Right lobe of liver (tissue), 6 donors: Measurements from ENCODE around the gene PIP5K1B. TPM values are rescaled to one million over a fixed set of nuclear protein-coding genes. Genes with fewer than 3 reads are reported as not detected.

ENCODE experiments used
- ATAC-seq, 4 donors: fragments of 200-7000 bp; cut with Tn5 transposase; one replicate each; pipeline ENCODE4 v1.9.1; 2020; ENCODE audit warnings: mild to moderate bottlenecking in 4 of 4, moderate library complexity in 4 of 4
- DNase-seq, 3 donors: peaks; one replicate each; pipeline ENCODE4 v3.0.0-alpha.2; 2020
- H3K27ac ChIP-seq, 3 donors: fragments of 200-600 bp; one replicate each; pipeline ENCODE4 v1.8.0; 2022
- H3K27me3 ChIP-seq, 2 donors: fragments of 200-600 bp; one replicate each; pipeline ENCODE4 v1.8.0; 2022
- H3K36me3 ChIP-seq, 4 donors: fragments of 200-600 bp; sonication (generic) in 1 of 4; one replicate each; pipeline versions ENCODE4 v1.5.1 to v1.8.0; 2017 to 2022; ENCODE audit warnings: control low read depth in 1 of 4
- H3K4me1 ChIP-seq, 4 donors: fragments of 200-600 bp; sonication (generic) in 1 of 4; one replicate each; pipeline versions ENCODE4 v1.5.1 to v1.8.0; 2017 to 2022; ENCODE audit warnings: control low read depth in 1 of 4
- H3K4me3 ChIP-seq, 3 donors: fragments of 200-600 bp; one replicate each; pipeline ENCODE4 v1.8.0; 2022
- H3K9me3 ChIP-seq, 4 donors: fragments of 200-600 bp; sonication (generic) in 1 of 4; one replicate each; pipeline versions ENCODE4 v1.5.1 to v1.8.0; 2017 to 2022; ENCODE audit warnings: control low read depth in 1 of 4
- CTCF ChIP-seq, 4 donors: fragments of 200-600 bp in 3 of 4; fragments of 450-650 bp in 1 of 4; IDR thresholded peaks; one replicate each; pipeline versions ENCODE4 v1.5.1 to v1.8.0; 2016 to 2022; ENCODE audit warnings: antibody characterized with exemption in 4 of 4, mild to moderate bottlenecking in 2 of 4
- POLR2A ChIP-seq: fragments of 450-650 bp; IDR thresholded peaks from one replicate; pipeline ENCODE4 v1.6.1; 2017; ENCODE audit warnings: antibody characterized with exemption, mild to moderate bottlenecking
- WGBS: methylation state at CpG from one replicate; pipeline ENCODE4 v1.1.6; 2018; ENCODE audit warnings: low coverage, low lambda C conversion rate; ENCODE audit not compliant: insufficient coverage; ENCODE audit errors: missing lambda C conversion rate; 5-methylcytosine and 5-hydroxymethylcytosine counted together
- intact Hi-C, 2 donors: fragments of 100-400 bp; cut with DNase I; formaldehyde crosslinking; loops; one replicate each; pipeline versions ENCODE4 v1.11.2 to v1.14.1; 2022
- total RNA-seq, 6 experiments: library from RNA; depleted of rRNA in 2 of 6; stranded (reverse); fragments of >200 nt in 2 of 6; fragmentation: NEBNext Ultra II Directional in 3 of 6; extraction: Animal tissue kit (Norgen Biotek cat#: 25700) in 3 of 6; gene quantifications; one replicate each; pipeline versions ENCODE4 v1.1.0 to v1.2.4, GENCODE V29; 2016 to 2023
- donor health status: DM: no; HTN: yes; CAD: no.
- donor health status: DM: no; HTN: no; CAD: no.
- donor health status: DM: no; HTN: no; CAD: no.
- donor health status: DM: no; HTN: yes; CAD: no.
- donor health status: DM: no; HTN: yes; CAD: no.

Gene PIP5K1B
- total RNA-seq, 6 experiments from 2014 or later: 0.27 to 0.71 TPM; not detected in 4

GRCh38 chr9:68932458-68932857 is 227.4 kb downstream of the PIP5K1B start:
- intact Hi-C loops: no loop called here
- WGBS: 56% methylated on average over 1 of the region's 1 CpG

GRCh38 chr9:68933434-68934328 is 228.6 kb downstream of the PIP5K1B start:
- Histone ChIP-seq H3K36me3 (no peaks in the 10 kb centered on the region), H3K9me3 (no peaks in the 10 kb centered on the region), H3K4me3 (no peak overlapping the region), H3K4me1 (no peaks in the 10 kb centered on the region), H3K27ac (no peak overlapping the region), H3K27me3 (no peaks in the 10 kb centered on the region)
- WGBS: 32% methylated on average over 4 of the region's 4 CpGs
- DNase-seq: no peak
- ATAC-seq: no peak
- TF ChIP-seq CTCF (IDR thresholded peaks at IDR 0.05): no peak
- no peak for TF ChIP-seq POLR2A
- intact Hi-C loops: no loop called here

More at GRCh38 chr9:68932458-68932857, 227.4 kb downstream of the PIP5K1B start:
- no peaks in the 10 kb centered on the region for H3K9me3 ChIP-seq
- no peak for ATAC-seq
- H3K4me3 ChIP-seq: no peak overlapping the region
- no peaks in the 10 kb centered on the region for H3K4me1 ChIP-seq
- DNase-seq: no peak
- no peak for TF ChIP-seq CTCF (IDR thresholded peaks at IDR 0.05)
- no peak for TF ChIP-seq POLR2A
- H3K27me3 ChIP-seq: no peaks in the 10 kb centered on the region
- H3K36me3 ChIP-seq: no peaks in the 10 kb centered on the region
- H3K27ac ChIP-seq: no peak overlapping the region

- no peak for TF ChIP-seq CTCF (IDR thresholded peaks at IDR 0.05)
- TF ChIP-seq POLR2A: no peak
- intact Hi-C loops: no loop called here
- 21% methylated on average over 1 of the region's 1 CpG for WGBS
- no peak for ATAC-seq
- no peaks in the 10 kb centered on the region for H3K27me3 ChIP-seq
- no peak overlapping the region for H3K4me3 ChIP-seq
- H3K27ac ChIP-seq: no peak overlapping the region
- no peaks in the 10 kb centered on the region for H3K9me3 ChIP-seq
- no peaks in the 10 kb centered on the region for H3K36me3 ChIP-seq
- DNase-seq: no peak
- H3K4me1 ChIP-seq: no peaks in the 10 kb centered on the region
Observed at GRCh38 chr9:68934329-68934644, 229.2 kb downstream of the PIP5K1B start.

GRCh38 chr9:68940573-68940972 is 235.5 kb downstream of the PIP5K1B start:
- Histone ChIP-seq H3K9me3 (no peaks in the 10 kb centered on the region), H3K4me3 (no peak overlapping the region), H3K4me1 (no peaks in the 10 kb centered on the region), H3K27me3 (no peaks in the 10 kb centered on the region), H3K27ac (no peak overlapping the region), H3K36me3 (no peaks in the 10 kb centered on the region)
- intact Hi-C loops: no loop called here
- WGBS: 52% methylated on average over 6 of the region's 6 CpGs
- no peak for DNase-seq
- no peak for ATAC-seq
- TF ChIP-seq CTCF (IDR thresholded peaks at IDR 0.05) (no peak), POLR2A (no peak)
